GM12892 (cell line): ENCODE measurements around the gene DNAH14.
"Not testable (repeated sequence)": the region's sequence is repeated elsewhere in the genome, so short reads cannot be mapped to it uniquely, and the experiment has no call there.

ENCODE experiments used
- POLR2A ChIP-seq: IDR thresholded peaks from 2 replicates; pipeline ENCODE4 v1.6.1; 2011; ENCODE audit warnings: low read depth, low read length, control low read depth
- POLR2AphosphoS5 ChIP-seq: IDR thresholded peaks from 2 replicates; pipeline ENCODE4 v1.6.1; 2011; ENCODE audit warnings: low read depth, low read length, control low read depth
- TAF1 ChIP-seq: IDR thresholded peaks from 2 replicates; pipeline ENCODE4 v1.6.1; 2011; ENCODE audit warnings: low read depth, mild to moderate bottlenecking, control low read depth, low read length, borderline replicate concordance

- not testable (repeated sequence) for TF ChIP-seq POLR2A, TAF1, POLR2AphosphoS5
These were observed 405.8 kb downstream of the DNAH14 start for GRCh38 chr1:225335098-225335778.
